Loucy (cell line): Measurements from ENCODE around the gene CEL.

Experiments used
- H2AFZ ChIP-seq: fragments of 200-600 bp; sonication (generic); 2 replicates; pipeline ENCODE4 v1.6.0; 2016; ENCODE audit warnings: antibody characterized with exemption, mild to moderate bottlenecking, low read length, moderate library complexity
- H3F3A ChIP-seq: fragments of 200-600 bp; 2 replicates; pipeline ENCODE4 v1.6.0; 2016; ENCODE audit warnings: antibody characterized with exemption, low read depth, mild to moderate bottlenecking
- H3K27me3 ChIP-seq: fragments of 200-600 bp; sonication (generic); 2 replicates; pipeline ENCODE4 v1.6.1; 2014; ENCODE audit warnings: low read length, mild to moderate bottlenecking; ENCODE audit not compliant: insufficient read depth, poor library complexity, severe bottlenecking
- H3K36me3 ChIP-seq: fragments of 200-600 bp; sonication (generic); 2 replicates; pipeline ENCODE4 v1.6.1; 2016; ENCODE audit warnings: low read length; ENCODE audit not compliant: insufficient read depth
- H3K4me1 ChIP-seq: fragments of 200-600 bp; sonication (generic); 2 replicates; pipeline ENCODE4 v1.5.1; 2014; ENCODE audit warnings: low read length, mild to moderate bottlenecking; ENCODE audit not compliant: insufficient read depth, poor library complexity, severe bottlenecking
- H3K4me2 ChIP-seq: fragments of 200-600 bp; sonication (generic); 2 replicates; pipeline ENCODE4 v1.6.0; 2014; ENCODE audit warnings: antibody characterized with exemption, low read length, low read depth, mild to moderate bottlenecking; ENCODE audit not compliant: poor library complexity, severe bottlenecking
- H3K4me3 ChIP-seq: fragments of 200-600 bp; sonication (generic); 2 replicates; pipeline ENCODE4 v1.5.1; 2014; ENCODE audit warnings: low read length, mild to moderate bottlenecking, mixed read lengths; ENCODE audit not compliant: poor library complexity, severe bottlenecking
- H3K79me2 ChIP-seq: fragments of 200-600 bp; sonication (generic); 2 replicates; pipeline ENCODE4 v1.6.1; 2014; ENCODE audit warnings: low read length; ENCODE audit not compliant: insufficient read depth
- H3K9ac ChIP-seq: fragments of 200-600 bp; sonication (generic); 2 replicates; pipeline ENCODE4 v1.6.0; 2014; ENCODE audit warnings: mild to moderate bottlenecking, low read depth, low read length, moderate library complexity; ENCODE audit not compliant: poor library complexity, severe bottlenecking
- H3K9me2 ChIP-seq: fragments of 200-600 bp; sonication (generic); replicated peaks from 2 replicates; pipeline ENCODE4 v1.6.1; 2016; ENCODE audit warnings: low read depth, low read length, mixed read lengths
- H3K9me3 ChIP-seq: fragments of 200-600 bp; sonication (generic); 2 replicates; pipeline ENCODE4 v1.6.1; 2014; ENCODE audit warnings: mild to moderate bottlenecking, antibody characterized with exemption, low read length, low read depth; ENCODE audit not compliant: insufficient read depth
- H4K20me1 ChIP-seq: fragments of 200-600 bp; sonication (generic); 2 replicates; pipeline ENCODE4 v1.6.0; 2014; ENCODE audit warnings: antibody characterized with exemption, low read length, mild to moderate bottlenecking; ENCODE audit not compliant: insufficient read depth, poor library complexity, severe bottlenecking
- EZH2phosphoT487 ChIP-seq: fragments of 200-600 bp; IDR thresholded peaks from 2 replicates; pipeline ENCODE4 v1.6.1; 2018; ENCODE audit warnings: antibody characterized with exemption, mild to moderate bottlenecking, moderate library complexity, borderline replicate concordance
- TF ChIP-seq, protein P1 (sequence below): fragments of 200-600 bp; sonication (generic); conservative IDR thresholded peaks from 2 replicates; pipeline ENCODE4 v1.5.1; 2014; ENCODE audit warnings: mild to moderate bottlenecking, antibody characterized with exemption, low read length

The CEL gene

DNA sequence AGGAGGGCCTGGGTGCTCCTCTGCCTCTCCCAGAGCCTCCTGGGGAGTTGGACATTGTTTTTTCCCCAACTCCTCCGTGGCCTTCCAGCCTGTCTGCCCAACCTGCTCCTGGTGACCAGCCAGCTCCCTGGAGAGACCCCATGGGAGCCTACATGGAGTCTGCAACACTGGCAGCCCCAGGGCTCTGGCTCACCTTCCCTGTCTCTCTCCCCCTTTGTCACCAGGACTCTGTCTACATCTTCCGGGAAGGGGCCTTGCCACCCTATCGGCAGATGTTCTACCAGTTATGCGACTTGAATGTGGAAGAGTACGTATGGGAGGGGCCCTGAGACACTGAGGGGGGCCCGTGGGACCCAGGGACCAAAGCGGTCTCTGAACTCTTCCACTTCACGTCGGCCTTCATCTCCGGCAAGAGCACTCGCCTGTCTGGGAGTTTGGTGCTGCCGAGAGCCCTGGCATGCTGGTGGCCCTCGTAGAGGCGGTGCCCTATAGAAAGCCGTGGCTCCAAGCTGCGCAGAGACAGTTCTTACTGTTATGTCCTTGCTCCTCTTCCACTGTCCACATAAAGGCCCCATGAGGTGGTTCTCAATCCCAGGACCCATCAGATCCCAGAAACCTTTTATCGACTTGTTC lies 5.9 kb upstream of the CEL start:
- no peaks in the 10 kb centered on the region for H3K9me3 ChIP-seq
- no peaks in the 10 kb centered on the region for H4K20me1 ChIP-seq
- TF ChIP-seq, protein P1, sequence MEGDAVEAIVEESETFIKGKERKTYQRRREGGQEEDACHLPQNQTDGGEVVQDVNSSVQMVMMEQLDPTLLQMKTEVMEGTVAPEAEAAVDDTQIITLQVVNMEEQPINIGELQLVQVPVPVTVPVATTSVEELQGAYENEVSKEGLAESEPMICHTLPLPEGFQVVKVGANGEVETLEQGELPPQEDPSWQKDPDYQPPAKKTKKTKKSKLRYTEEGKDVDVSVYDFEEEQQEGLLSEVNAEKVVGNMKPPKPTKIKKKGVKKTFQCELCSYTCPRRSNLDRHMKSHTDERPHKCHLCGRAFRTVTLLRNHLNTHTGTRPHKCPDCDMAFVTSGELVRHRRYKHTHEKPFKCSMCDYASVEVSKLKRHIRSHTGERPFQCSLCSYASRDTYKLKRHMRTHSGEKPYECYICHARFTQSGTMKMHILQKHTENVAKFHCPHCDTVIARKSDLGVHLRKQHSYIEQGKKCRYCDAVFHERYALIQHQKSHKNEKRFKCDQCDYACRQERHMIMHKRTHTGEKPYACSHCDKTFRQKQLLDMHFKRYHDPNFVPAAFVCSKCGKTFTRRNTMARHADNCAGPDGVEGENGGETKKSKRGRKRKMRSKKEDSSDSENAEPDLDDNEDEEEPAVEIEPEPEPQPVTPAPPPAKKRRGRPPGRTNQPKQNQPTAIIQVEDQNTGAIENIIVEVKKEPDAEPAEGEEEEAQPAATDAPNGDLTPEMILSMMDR = no peak
- no peak for TF ChIP-seq EZH2phosphoT487
- peaks cover 65% of the 10 kb centered on the region; the same call in 1 of the 2 replicates for H3K36me3 ChIP-seq
- H3K79me2 ChIP-seq = no peaks in the 10 kb centered on the region
- H3K9me2 ChIP-seq = no peaks in the 10 kb centered on the region
- peaks cover 46% of the 10 kb centered on the region for H3K4me1 ChIP-seq
- H3F3A ChIP-seq = peaks cover 8% of the 10 kb centered on the region
- no peak overlapping the region for H2AFZ ChIP-seq
- no peak overlapping the region for H3K4me2 ChIP-seq
- no peak overlapping the region for H3K4me3 ChIP-seq
- peak overlapping the region; percentile 96 for H3K9ac ChIP-seq
- no peaks in the 10 kb centered on the region for H3K27me3 ChIP-seq

DNA sequence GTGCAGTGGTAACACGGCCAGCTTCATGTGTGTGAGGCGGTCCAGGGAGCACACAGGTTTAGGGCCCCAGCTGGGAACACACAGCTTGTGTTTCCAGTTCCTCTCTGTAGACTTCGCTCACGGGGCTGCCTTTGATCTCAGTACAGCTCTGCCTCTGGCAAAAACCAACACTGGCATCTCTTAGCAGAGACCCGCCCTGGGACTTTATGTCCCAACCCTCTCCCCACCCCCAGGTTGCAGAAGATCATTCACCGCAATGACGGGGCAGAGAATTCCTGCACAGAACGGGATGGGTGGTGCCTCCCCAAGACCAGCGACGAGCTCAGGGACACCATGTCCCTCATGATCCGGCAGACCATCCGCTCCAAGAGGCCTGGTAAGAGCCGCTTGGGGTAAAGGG lies 5.2 kb upstream of the CEL start:
- H3K9me3 ChIP-seq = no peaks in the 10 kb centered on the region
- H3K9me2 ChIP-seq = no peaks in the 10 kb centered on the region
- H3K4me2 ChIP-seq = peak overlapping the region; percentile 6
- TF ChIP-seq, protein P1 = no peak
- TF ChIP-seq EZH2phosphoT487 = no peak
- H2AFZ ChIP-seq = no peak overlapping the region
- H3K9ac ChIP-seq = peak overlapping the region; percentile 96
- no peak overlapping the region for H3K4me3 ChIP-seq
- H3K36me3 ChIP-seq = peaks cover 59% of the 10 kb centered on the region; the same call in 1 of the 2 replicates
- peaks cover 8% of the 10 kb centered on the region for H3F3A ChIP-seq
- H3K27me3 ChIP-seq = no peaks in the 10 kb centered on the region
- H3K79me2 ChIP-seq = peaks cover 4% of the 10 kb centered on the region; the same call in 1 of the 2 replicates
- H4K20me1 ChIP-seq = no peaks in the 10 kb centered on the region
- peaks cover 52% of the 10 kb centered on the region for H3K4me1 ChIP-seq

DNA sequence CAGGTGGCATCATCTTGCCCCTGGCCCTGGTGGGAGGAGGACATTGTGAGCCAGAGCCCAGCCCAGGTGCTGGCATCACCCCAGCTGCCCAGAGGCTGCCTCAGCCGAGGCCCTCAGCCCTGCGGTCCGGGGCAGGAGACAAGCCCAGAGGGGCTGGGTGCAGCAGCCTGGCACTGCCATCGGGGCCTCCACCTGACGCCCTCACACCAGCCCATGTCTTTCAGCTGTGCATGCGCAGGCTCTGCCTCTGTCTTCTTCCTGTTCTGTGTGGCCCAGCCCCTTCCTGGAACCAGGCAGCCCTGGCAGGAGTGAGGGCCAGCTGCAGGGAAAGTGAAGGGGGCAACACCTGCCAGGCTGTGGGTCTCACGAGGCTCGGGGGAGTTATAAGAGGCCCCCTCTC lies 4.8 kb upstream of the CEL start:
- TF ChIP-seq EZH2phosphoT487 = no peak
- TF ChIP-seq, protein P1 = no peak
- H3K4me1 ChIP-seq = peaks cover 56% of the 10 kb centered on the region
- no peaks in the 10 kb centered on the region for H3K27me3 ChIP-seq
- H3K9me2 ChIP-seq = no peaks in the 10 kb centered on the region
- no peaks in the 10 kb centered on the region for H3K9me3 ChIP-seq
- no peaks in the 10 kb centered on the region for H4K20me1 ChIP-seq
- peaks cover 54% of the 10 kb centered on the region; the same call in 1 of the 2 replicates for H3K36me3 ChIP-seq
- H3K4me2 ChIP-seq = peak overlapping the region; percentile 6
- peaks cover 5% of the 10 kb centered on the region; the same call in 1 of the 2 replicates for H3K79me2 ChIP-seq
- peak overlapping the region; percentile 96 for H3K9ac ChIP-seq
- peaks cover 8% of the 10 kb centered on the region for H3F3A ChIP-seq
- no peak overlapping the region for H2AFZ ChIP-seq
- no peak overlapping the region for H3K4me3 ChIP-seq
